Esophagus muscularis mucosa (tissue), 4 donors: ENCODE results near the gene ADK. TPM values are rescaled to one million over a fixed set of nuclear protein-coding genes. Genes with fewer than 3 reads are reported as not detected.

ENCODE experiments used
- DNase-seq: peaks from one replicate; pipeline ENCODE4 v3.0.0-alpha.2; 2017; ENCODE audit errors: extremely low spot score
- H3K27ac ChIP-seq, 4 donors: fragments of 200-600 bp; sonication (generic); replicated peaks in 1 of 4; 1 replicate in 3 of 4; 2 replicates in 1 of 4; pipeline ENCODE4 v1.5.1; 2016 to 2019; ENCODE audit warnings: mild to moderate bottlenecking in 1 of 4
- H3K27me3 ChIP-seq, 4 donors: fragments of 200-600 bp; sonication (generic); one replicate each; pipeline versions ENCODE4 v1.5.1 to v1.6.0; 2016 to 2019
- H3K36me3 ChIP-seq, 4 donors: fragments of 200-600 bp; sonication (generic); one replicate each; pipeline ENCODE4 v1.5.1; 2016 to 2019
- H3K4me1 ChIP-seq, 4 donors: fragments of 200-600 bp; sonication (generic); one replicate each; pipeline ENCODE4 v1.5.1; 2016 to 2019
- H3K4me3 ChIP-seq, 4 donors: fragments of 200-600 bp; sonication (generic); 1 replicate in 2 of 4; 2 replicates in 2 of 4; pipeline ENCODE4 v1.5.1; 2016 to 2019; ENCODE audit warnings: mild to moderate bottlenecking in 4 of 4, moderate library complexity in 1 of 4
- H3K9me3 ChIP-seq, 4 donors: fragments of 200-600 bp; sonication (generic); 1 replicate in 3 of 4; 2 replicates in 1 of 4; pipeline ENCODE4 v1.5.1; 2016 to 2019
- CTCF ChIP-seq, 3 experiments: fragments of 200-600 bp in 2 of 3; fragments of 450-650 bp in 1 of 3; sonication (generic) in 2 of 3; IDR thresholded peaks; one replicate each; pipeline ENCODE4 v1.5.1; 2017 to 2019; ENCODE audit warnings: antibody characterized with exemption in 3 of 3, mild to moderate bottlenecking in 2 of 3, moderate library complexity in 1 of 3
- EP300 ChIP-seq: sonication (generic); formaldehyde crosslinking; IDR thresholded peaks from one replicate; pipeline ENCODE4 v1.6.1; 2017; ENCODE audit warnings: antibody characterized with exemption
- POLR2A ChIP-seq: fragments of 450-650 bp; IDR thresholded peaks from one replicate; pipeline ENCODE4 v1.6.1; 2017; ENCODE audit warnings: antibody characterized with exemption, moderate library complexity, mild to moderate bottlenecking, low read depth
- POLR2AphosphoS5 ChIP-seq, 2 donors: sonication (generic); formaldehyde crosslinking; IDR thresholded peaks; one replicate each; pipeline ENCODE4 v1.6.1; 2017; ENCODE audit warnings: antibody characterized with exemption in 2 of 2
- WGBS: methylation state at CpG from one replicate; pipeline ENCODE4 v1.1.5; 2018; 5-methylcytosine and 5-hydroxymethylcytosine counted together
- intact Hi-C: fragments of 100-400 bp; cut with DNase I; formaldehyde crosslinking; loops from one replicate; pipeline ENCODE4 v1.15.1; 2023
- total RNA-seq, 4 donors: library from RNA; depleted of rRNA; stranded (reverse); fragments of >200 nt; gene quantifications; one replicate each; pipeline versions ENCODE4 v1.1.0 to v1.2.1, GENCODE V29; 2016

The ADK gene
- total RNA-seq, 4 donors from 2014 or later = 20.2 to 23.3 (median 21.2) TPM

GRCh38 chr10:74582566-74582965 lies 431.5 kb downstream of the ADK start:
- Histone ChIP-seq H3K27me3 (no peaks in the 10 kb centered on the region), H3K9me3 (no peaks in the 10 kb centered on the region), H3K4me1 (peaks cover 24 to 30% (median 27%) of the 10 kb centered on the region in 4 donors), H3K27ac (no peak overlapping the region), H3K4me3 (no peak overlapping the region), H3K36me3 (no peaks in the 10 kb centered on the region)
- no peak for DNase-seq
- TF ChIP-seq POLR2AphosphoS5 (IDR thresholded peaks at IDR 0.05) (no peak), POLR2A (no peak), CTCF (IDR thresholded peaks at IDR 0.05) (no peak), EP300 (no peak)
- 70% methylated on average over 1 of the region's 1 CpG for WGBS
- intact Hi-C loops = loop anchor here (10.0 kb wide), 1 partner anchor 242 kb away; the partner anchor contains the start of gene KAT6B

DNA sequence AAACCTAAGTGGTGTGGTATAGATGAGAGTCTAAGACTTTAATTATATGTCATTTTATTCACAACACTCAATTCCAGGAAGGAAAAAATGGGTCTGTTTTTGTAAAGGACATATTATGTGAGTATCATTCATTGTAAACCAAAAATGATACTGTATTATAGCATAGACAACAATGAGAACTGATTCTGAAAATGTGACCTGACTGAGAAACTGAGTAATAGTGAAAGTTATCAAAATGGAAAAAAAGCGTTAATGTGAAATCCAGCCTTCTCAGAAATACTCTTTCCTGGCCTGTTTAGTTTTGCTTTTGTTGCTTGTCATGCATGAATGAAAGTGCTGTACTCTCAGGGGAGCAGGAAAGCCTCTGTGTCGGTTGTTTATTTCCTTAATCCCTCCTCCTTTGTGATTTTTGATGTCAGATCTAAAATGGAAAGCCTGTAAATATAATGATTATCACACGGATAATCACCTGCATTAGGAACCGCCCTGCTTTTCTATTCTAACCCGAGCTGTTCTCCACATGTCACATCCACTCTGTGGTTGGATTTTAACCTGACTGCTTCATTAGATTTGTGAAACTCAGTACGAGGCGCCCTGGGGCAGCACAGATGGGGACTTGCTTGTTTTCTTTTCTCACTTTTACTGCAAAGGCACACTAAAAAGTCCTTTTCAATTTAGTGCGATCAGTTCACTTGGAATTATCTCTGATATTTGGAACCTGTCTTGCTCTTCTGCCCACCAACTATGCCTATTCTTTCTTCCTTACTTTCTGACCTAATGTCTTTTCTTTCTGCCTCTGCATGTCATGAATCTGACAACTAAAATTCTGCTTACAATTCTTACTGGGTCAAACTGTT lies 434.4 kb downstream of the ADK start:
- DNase-seq = no peak
- H3K4me1 ChIP-seq = peaks cover 49 to 57% (median 56%) of the 10 kb centered on the region in 4 donors
- H3K9me3 ChIP-seq = no peaks in the 10 kb centered on the region
- 16% methylated on average over 8 of the region's 8 CpGs for WGBS
- no peaks in the 10 kb centered on the region for H3K27me3 ChIP-seq
- intact Hi-C loops = loop anchor here (10.0 kb wide), 1 partner anchor 239 kb away; the partner anchor contains the start of gene KAT6B
- H3K4me3 ChIP-seq = peak overlapping the region; percentile 21 to 33 (median 29)
- no peak for TF ChIP-seq POLR2A
- TF ChIP-seq POLR2AphosphoS5 (IDR thresholded peaks at IDR 0.05) = no peak
- TF ChIP-seq CTCF (IDR thresholded peaks at IDR 0.05) = no peak
- TF ChIP-seq EP300 = no peak
- H3K36me3 ChIP-seq = no peaks in the 10 kb centered on the region
- H3K27ac ChIP-seq = peak overlapping the region; percentile 58 to 74 (median 68)

GRCh38 chr10:74586088-74586585 lies 435.1 kb downstream of the ADK start:
- Histone ChIP-seq H3K4me1 (peaks cover 50 to 64% (median 63%) of the 10 kb centered on the region in 4 donors), H3K27ac (peak overlapping the region; percentile 58 to 74 (median 68)), H3K27me3 (no peaks in the 10 kb centered on the region), H3K9me3 (no peaks in the 10 kb centered on the region), H3K4me3 (peak overlapping the region in 1 of 4 donors; percentile 29), H3K36me3 (no peaks in the 10 kb centered on the region)
- DNase-seq = no peak
- TF ChIP-seq CTCF (IDR thresholded peaks at IDR 0.05) (no peak), POLR2A (no peak), EP300 (no peak), POLR2AphosphoS5 (IDR thresholded peaks at IDR 0.05) (no peak)
- 0% methylated on average over 1 of the region's 1 CpG for WGBS
- intact Hi-C loops = loop anchor here (10.0 kb wide), 1 partner anchor 239 kb away; the partner anchor contains the start of gene KAT6B

DNA sequence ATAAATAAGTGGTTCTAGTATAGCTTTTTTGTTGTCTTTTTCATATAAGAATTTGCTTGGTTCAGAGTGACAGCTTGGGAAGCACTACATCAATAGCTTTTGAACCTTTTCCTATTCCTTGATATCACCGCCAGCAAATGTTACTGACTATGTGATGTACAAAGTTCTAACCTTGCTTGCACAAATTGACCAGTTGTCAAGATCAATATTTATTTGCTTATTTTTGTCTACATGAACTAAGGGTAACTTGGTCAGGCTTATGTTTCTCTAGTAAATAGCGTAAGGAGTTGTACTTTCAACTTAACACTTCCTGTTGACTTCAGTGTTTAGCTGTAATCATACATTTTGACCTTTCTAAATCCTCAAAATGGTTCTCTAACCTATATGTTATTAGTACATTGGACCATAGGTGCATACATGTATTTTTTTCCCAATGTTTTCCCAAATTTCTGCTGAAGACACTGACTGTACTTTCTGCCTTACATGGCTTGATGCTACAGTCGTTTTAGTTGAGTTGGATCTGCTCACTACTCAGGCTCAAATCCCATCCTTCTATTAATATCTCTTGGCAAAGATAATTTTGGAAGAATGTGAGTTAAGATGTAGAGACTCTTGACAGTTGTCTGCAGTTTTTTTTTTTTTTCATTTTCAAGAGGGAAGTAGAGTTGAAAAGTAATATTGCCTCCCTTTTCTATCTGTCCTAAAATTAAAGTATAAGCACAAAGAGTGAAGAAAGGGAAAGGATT lies 436.3 kb downstream of the ADK start:
- intact Hi-C loops = loop anchor here (10.0 kb wide), 1 partner anchor 238 kb away; the partner anchor contains the start of gene KAT6B
- TF ChIP-seq EP300 (no peak), POLR2AphosphoS5 (IDR thresholded peaks at IDR 0.05) (no peak), CTCF (IDR thresholded peaks at IDR 0.05) (no peak), POLR2A (no peak)
- no peak for DNase-seq
- WGBS = 76% methylated on average over 3 of the region's 3 CpGs
- no peaks in the 10 kb centered on the region for H3K9me3 ChIP-seq
- H3K27me3 ChIP-seq = no peaks in the 10 kb centered on the region
- H3K27ac ChIP-seq = peak overlapping the region; percentile 36 to 74 (median 68)
- H3K4me1 ChIP-seq = peaks cover 54 to 75% (median 74%) of the 10 kb centered on the region in 4 donors
- H3K4me3 ChIP-seq = no peak overlapping the region
- no peaks in the 10 kb centered on the region for H3K36me3 ChIP-seq
